GM18861 (cell line): ENCODE data around the gene CIT.

Experiments used
- ATAC-seq: cut with Tn5 transposase; IDR thresholded peaks from one replicate; pipeline ENCODE4 v1.9.1; 2021; ENCODE audit not compliant: unreplicated experiment

Gene CIT

DNA sequence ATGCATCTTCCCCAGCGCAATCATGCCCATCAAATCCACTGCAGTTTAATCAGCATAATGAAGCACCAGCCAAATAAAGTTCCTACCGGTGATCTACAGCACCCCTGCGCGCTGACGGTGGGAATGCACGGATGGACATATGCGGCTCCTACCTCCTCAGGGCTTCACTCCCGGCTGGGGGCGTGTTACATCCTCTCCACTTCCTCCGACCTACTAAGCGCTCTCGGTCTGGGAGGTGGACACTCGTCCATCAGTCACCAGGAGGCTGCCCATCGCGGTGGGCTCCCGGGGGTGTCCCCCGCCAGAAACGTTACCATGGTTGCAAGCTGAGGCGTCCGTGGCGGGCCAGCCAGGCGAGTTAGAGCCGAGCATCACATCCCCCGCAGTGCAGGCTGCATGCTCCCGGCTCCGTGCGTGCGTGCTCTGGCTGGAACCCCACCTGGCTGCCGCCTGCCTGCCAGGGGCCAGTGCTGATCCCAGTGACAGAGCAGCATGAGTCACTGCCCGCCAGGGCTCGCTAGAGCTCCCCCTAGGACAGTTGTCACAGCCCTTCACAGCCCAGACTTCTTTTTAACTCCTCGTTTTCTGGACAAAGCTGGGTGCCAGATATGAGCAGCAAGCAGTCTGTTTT lies 73.0 kb downstream of the CIT start:
- no peak for ATAC-seq

GRCh38 chr12:119803381-119803791 lies 73.7 kb downstream of the CIT start:
- ATAC-seq = no peak

GRCh38 chr12:119802472-119802871 lies 74.6 kb downstream of the CIT start:
- no peak for ATAC-seq

- no peak for ATAC-seq
Observed at GRCh38 chr12:119797090-119797489, 80.0 kb downstream of the CIT start.

DNA sequence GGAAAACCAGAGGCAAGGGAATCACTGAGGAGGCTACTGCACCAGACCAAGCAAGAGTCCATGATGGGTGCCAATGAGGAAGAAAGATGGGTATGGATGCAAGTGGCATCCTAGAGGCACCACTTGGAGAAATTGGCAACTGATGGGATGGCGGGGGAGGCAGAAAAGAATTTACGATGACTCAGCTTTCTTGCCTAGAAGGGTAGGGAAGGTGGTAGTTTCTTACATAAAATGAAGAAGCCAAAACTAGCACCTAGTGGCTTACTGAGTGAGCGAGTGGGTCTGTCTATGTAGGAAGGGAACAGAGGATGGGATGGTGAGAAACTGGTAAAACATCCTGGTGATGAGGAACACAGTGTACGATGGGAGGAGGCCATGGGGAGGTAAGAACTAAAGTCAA lies 80.8 kb downstream of the CIT start:
- no peak for ATAC-seq

- no peak for ATAC-seq
Observed at GRCh38 chr12:119791453-119791852, 85.7 kb downstream of the CIT start.

- ATAC-seq = no peak
Observed at GRCh38 chr12:119788786-119789185, 88.3 kb downstream of the CIT start.

DNA sequence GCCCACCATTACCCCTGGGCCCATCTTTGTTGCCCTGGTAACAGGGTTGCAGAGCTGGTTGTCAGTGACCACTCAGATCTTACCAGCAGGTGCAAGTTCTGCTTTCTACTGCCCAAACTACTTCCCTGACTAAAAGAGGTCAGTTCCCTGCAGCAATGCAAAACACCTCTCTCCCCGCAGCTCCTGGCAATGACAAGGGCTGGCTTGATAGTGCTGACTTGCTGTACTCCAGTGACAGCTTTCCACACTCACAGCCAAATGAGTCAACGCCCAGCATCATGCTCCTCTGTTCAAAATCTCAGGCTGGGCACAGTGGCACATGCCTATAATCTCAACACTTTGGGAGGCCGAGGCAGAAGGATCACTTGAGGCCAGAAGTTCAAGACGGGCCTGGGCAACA lies 90.6 kb downstream of the CIT start:
- ATAC-seq = no peak

- no peak for ATAC-seq
Observed at GRCh38 chr12:119784673-119785072, 92.4 kb downstream of the CIT start.

GRCh38 chr12:119783787-119784186 lies 93.3 kb downstream of the CIT start:
- ATAC-seq = no peak

DNA sequence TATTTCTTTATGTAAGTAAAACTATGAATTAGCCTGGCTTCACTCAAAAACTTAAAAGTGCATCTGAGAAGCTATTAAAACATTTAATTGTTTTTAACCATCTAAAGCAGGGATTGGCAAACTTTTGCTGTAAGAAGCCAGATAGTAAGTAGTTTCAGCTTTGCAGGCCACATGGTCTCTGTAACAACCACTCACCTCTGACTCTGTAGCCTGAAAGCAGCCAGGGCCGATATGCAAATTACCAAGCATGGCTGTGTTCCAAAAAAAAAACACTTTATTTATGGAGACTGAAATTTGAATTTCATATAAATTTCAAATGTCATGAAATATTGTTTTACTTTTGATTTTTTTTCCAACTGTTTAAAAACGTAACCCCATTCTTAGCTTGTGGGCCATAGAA lies 95.3 kb downstream of the CIT start:
- no peak for ATAC-seq

GRCh38 chr12:119780786-119781434 lies 96.2 kb downstream of the CIT start:
- no peak for ATAC-seq

GRCh38 chr12:119775246-119775895 lies 101.7 kb downstream of the CIT start:
- ATAC-seq = no peak

DNA sequence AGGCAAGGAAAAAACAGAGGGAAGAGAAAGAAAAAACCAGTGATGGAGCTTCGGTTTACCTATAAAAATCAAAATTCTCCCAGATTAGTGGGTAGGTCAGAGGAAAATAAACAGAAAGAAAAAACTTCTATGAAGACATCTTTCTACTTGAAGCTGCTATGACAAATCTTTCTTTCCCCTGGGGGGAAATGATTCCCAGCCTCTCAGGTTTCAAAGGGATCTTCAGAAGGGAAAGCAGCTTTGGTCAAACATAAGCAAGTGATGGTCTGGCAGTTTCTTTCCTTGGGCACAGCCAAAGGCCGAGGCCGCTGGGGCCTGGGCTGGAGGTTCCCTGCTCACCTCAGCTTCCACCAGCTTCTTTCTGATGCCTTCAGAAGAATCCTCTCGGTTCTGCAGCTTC lies 104.7 kb downstream of the CIT start:
- no peak for ATAC-seq

DNA sequence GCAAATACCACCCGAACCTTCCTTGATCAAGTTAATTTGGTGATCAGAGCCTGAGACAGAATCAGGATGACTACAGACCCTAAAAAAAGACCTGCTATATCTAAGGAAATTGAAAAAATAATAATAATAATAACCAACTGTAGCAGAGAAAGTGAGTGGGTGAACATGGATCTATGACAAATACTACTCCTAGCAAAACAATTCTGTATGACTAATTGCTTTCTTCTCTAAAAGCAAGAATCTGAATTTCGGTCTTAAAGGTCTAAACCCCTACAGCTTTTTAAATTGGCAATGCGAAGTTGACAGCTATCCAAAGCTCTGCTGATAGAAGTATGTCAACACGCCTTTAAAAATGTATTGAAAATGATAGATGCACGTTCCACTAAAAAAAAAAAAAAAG lies 107.0 kb downstream of the CIT start:
- no peak for ATAC-seq

- no peak for ATAC-seq
Observed at GRCh38 chr12:119762619-119763018, 114.5 kb downstream of the CIT start.

- no peak for ATAC-seq
Observed at GRCh38 chr12:119758722-119759121, 118.4 kb downstream of the CIT start.

GRCh38 chr12:119758234-119758633 lies 118.9 kb downstream of the CIT start:
- no peak for ATAC-seq

GRCh38 chr12:119751961-119752360 lies 125.2 kb downstream of the CIT start:
- no peak for ATAC-seq

DNA sequence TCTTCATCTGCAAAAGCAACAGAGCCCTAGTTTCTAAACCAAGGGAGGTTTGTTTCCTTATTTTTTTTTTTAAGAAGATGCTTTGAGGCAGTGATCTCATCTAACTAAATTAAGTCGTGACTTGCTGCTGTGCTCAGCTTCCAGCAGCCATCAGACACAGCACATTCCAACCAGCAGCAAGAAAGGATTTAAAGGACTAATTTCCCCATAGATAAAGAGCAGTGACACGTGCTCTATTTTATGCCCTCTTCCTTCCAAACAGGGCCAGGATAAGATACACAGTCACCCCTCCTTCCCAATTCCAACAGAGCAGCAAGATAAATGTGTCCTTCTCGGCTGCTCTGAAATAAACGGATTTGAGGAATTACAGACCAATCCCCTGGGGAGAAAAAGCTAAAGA lies 127.5 kb downstream of the CIT start:
- no peak for ATAC-seq

GRCh38 chr12:119748497-119748896 lies 128.6 kb downstream of the CIT start:
- no peak for ATAC-seq

DNA sequence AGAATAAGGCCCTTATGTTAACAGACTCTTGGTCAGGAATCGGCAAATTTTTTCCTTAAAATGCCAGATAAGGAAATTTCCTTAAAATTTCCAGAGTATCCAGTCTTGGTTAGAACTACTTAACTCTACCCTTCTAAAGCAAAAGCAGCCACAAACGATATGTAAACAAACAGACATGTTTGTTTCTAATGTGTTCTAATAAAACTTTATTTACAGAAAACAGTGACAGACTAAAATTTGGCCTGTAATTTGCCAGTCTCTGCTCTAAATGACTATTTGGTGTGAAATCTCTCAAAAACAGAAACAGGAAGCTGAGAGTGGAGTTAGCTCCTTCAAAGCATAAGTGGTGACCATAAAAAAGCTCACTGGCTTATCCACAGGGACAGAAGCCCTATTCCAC lies 131.0 kb downstream of the CIT start:
- no peak for ATAC-seq
